Measurements from ENCODE around the gene SOD2. TPM values are rescaled to one million over a fixed set of nuclear protein-coding genes. Genes with fewer than 3 reads are reported as not detected.

SOD2 gene
- total RNA-seq, 8 experiments from 2014 or later, result 60.7 to 2,068 (median 114) TPM

Other genes with a start within 250 kb of the SOD2 start
- gene WTAP, start 34.3 kb upstream of the SOD2 start, total RNA-seq, result 100 to 1,000 TPM in 3 of 8 experiments, 10 to 100 TPM in 5; 73.8 to 139 (median 87.2) TPM
- 100 to 1,000 TPM in 1 of 8 experiments, 10 to 100 TPM in 7; 12.6 to 120 (median 42.2) TPM for gene ACAT2, start 68.8 kb upstream of the SOD2 start, total RNA-seq
- 100 to 1,000 TPM; 191 to 310 (median 253) TPM for gene TCP1, start 96.4 kb upstream of the SOD2 start, total RNA-seq
- 100 to 1,000 TPM in 3 of 8 experiments, 10 to 100 TPM in 5; 50.9 to 110 (median 59.4) TPM for gene MRPL18, start 97.2 kb upstream of the SOD2 start, total RNA-seq
- under 1 TPM in 1 of 8 experiments, not detected in 7; 0.22 TPM for gene PNLDC1, start 107.0 kb upstream of the SOD2 start, total RNA-seq
- under 1 TPM in 6 of 8 experiments, not detected in 2; 0.05 to 0.66 (median 0.31) TPM for gene MAS1, start 197.7 kb upstream of the SOD2 start, total RNA-seq